Activated T-helper 17 cell treated with anti-CD3 and anti-CD28 coated beads, Interleukin-2, amount 50 U/mL, for 72 hours (primary cell): ENCODE measurements around the gene NRXN2. TPM values are rescaled to one million over a fixed set of nuclear protein-coding genes. Genes with fewer than 3 reads are reported as not detected.
"Not testable (repeated sequence)": the region's sequence is repeated elsewhere in the genome, so short reads cannot be mapped to it uniquely, and the experiment has no call there.

Source experiments
- ATAC-seq: fragments of 150-1000 bp; cut with Tn5 transposase; replicated peaks from 2 replicates; pipeline ENCODE4 v1.10.0; 2021; ENCODE audit warnings: mild to moderate bottlenecking, moderate library complexity
- H3K27ac Mint-ChIP-seq: one replicate; pipeline ENCODE4 v1.8.0; 2022; ENCODE audit warnings: mixed read lengths
- H3K27me3 Mint-ChIP-seq: one replicate; pipeline ENCODE4 v1.8.0; 2022; ENCODE audit warnings: mixed read lengths
- H3K36me3 Mint-ChIP-seq: one replicate; pipeline ENCODE4 v1.8.0; 2022; ENCODE audit warnings: low read depth, mild to moderate bottlenecking, mixed read lengths
- H3K4me1 Mint-ChIP-seq: one replicate; pipeline ENCODE4 v1.8.0; 2022; ENCODE audit warnings: mixed read lengths
- H3K4me3 Mint-ChIP-seq: one replicate; pipeline ENCODE4 v1.8.0; 2022; ENCODE audit warnings: mild to moderate bottlenecking, mixed read lengths
- H3K9me3 Mint-ChIP-seq: one replicate; pipeline ENCODE4 v1.8.0; 2022; ENCODE audit warnings: mixed read lengths
- total RNA-seq, 2 donors: library from RNA; stranded (reverse); gene quantifications; one replicate each; pipeline ENCODE4 v1.2.3, GENCODE V29; 2022

NRXN2 gene
- total RNA-seq, 2 donors from 2014 or later = 0.11 to 1.2 TPM

DNA sequence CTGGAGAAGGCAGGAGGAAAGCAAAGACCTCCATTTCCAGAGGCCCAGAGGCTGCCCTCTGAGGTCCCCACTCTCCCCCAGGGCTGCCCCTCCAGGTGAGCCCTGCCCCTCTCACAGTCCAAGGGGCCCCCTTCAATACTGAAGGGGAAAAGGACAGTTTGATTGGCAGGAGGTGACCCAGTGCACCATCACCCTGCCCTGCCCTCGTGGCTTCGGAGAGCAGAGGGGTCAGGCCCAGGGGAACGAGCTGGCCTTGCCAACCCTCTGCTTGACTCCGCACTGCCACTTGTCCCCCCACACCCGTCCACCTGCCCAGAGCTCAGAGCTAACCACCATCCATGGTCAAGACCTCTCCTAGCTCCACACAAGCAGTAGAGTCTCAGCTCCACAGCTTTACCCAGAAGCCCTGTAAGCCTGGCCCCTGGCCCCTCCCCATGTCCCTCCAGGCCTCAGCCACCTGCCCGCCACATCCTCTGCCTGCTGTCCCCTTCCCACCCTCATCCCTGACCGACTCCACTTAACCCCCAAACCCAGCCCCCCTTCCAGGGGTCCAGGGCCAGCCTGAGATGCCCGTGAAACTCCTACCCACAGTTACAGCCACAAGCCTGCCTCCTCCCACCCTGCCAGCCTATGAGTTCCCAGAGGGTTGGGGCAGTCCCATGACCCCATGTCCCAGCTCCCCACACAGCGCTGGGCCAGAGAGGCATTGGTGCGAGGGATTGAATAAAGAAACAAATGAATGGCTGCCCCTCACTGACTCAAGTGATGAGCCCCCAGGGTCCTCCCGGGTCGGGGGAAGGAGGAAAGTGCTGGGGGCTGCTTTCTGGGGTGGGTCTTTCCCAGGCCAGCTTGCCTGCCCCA lies 121.2 kb downstream of the NRXN2 start:
- no peak for ATAC-seq
- no peak overlapping the region for H3K27ac Mint-ChIP-seq
- no peaks in the 10 kb centered on the region for H3K4me1 Mint-ChIP-seq

GRCh38 chr11:64600281-64600992 lies 122.6 kb downstream of the NRXN2 start:
- ATAC-seq = no peak
- no peaks in the 10 kb centered on the region for H3K4me1 Mint-ChIP-seq
- peaks cover 7% of the 10 kb centered on the region for H3K27me3 Mint-ChIP-seq
- no peak overlapping the region for H3K4me3 Mint-ChIP-seq
- H3K9me3 Mint-ChIP-seq = no peaks in the 10 kb centered on the region
- no peaks in the 10 kb centered on the region for H3K36me3 Mint-ChIP-seq
- H3K27ac Mint-ChIP-seq = no peak overlapping the region

More for the DNA sequence above, 121.2 kb downstream of the NRXN2 start:
- Mint-ChIP-seq H3K9me3 (no peaks in the 10 kb centered on the region), H3K36me3 (no peaks in the 10 kb centered on the region), H3K27me3 (peaks cover 8% of the 10 kb centered on the region), H3K4me3 (no peak overlapping the region)

GRCh38 chr11:64599698-64600211 lies 123.2 kb downstream of the NRXN2 start:
- ATAC-seq = no peak
- Mint-ChIP-seq H3K4me3 (no peak overlapping the region), H3K36me3 (no peaks in the 10 kb centered on the region), H3K9me3 (no peaks in the 10 kb centered on the region), H3K4me1 (no peaks in the 10 kb centered on the region), H3K27me3 (peaks cover 3% of the 10 kb centered on the region), H3K27ac (no peak overlapping the region)

- Mint-ChIP-seq H3K9me3 (no peaks in the 10 kb centered on the region), H3K27me3 (no peaks in the 10 kb centered on the region), H3K4me1 (no peaks in the 10 kb centered on the region), H3K4me3 (no peak overlapping the region), H3K36me3 (no peaks in the 10 kb centered on the region), H3K27ac (no peak overlapping the region)
- no peak for ATAC-seq
Observed at GRCh38 chr11:64598797-64599697, 124.0 kb downstream of the NRXN2 start.

GRCh38 chr11:64598106-64598796 lies 124.7 kb downstream of the NRXN2 start:
- ATAC-seq = no peak
- Mint-ChIP-seq H3K36me3 (no peaks in the 10 kb centered on the region), H3K9me3 (no peaks in the 10 kb centered on the region), H3K4me3 (no peak overlapping the region), H3K27me3 (no peaks in the 10 kb centered on the region), H3K4me1 (no peaks in the 10 kb centered on the region), H3K27ac (no peak overlapping the region)

DNA sequence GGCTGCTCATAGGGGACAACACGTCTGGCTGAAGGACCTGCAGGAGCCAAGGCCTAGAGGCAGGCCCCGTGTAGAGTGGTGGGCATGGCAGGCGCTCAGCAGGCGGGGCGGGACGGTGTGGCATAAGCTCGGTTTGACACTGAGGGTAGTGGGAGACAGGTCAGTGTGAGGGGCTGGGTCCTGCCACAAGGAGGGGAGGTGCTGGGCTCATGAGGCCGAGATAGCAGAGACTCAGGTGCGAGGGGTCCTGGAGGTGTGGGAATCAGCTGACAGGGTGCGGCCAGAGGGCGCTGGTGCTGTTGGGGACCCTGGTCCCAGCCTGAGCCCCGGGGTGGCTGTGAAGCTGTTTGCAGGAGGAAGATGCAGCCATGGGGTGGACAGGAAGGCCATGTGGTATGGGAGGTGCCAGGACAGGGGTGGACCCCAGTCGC lies 125.3 kb downstream of the NRXN2 start:
- H3K36me3 Mint-ChIP-seq = no peaks in the 10 kb centered on the region
- no peak overlapping the region for H3K4me3 Mint-ChIP-seq
- ATAC-seq = no peak
- no peaks in the 10 kb centered on the region for H3K27me3 Mint-ChIP-seq
- no peaks in the 10 kb centered on the region for H3K9me3 Mint-ChIP-seq
- no peak overlapping the region for H3K27ac Mint-ChIP-seq
- no peaks in the 10 kb centered on the region for H3K4me1 Mint-ChIP-seq

DNA sequence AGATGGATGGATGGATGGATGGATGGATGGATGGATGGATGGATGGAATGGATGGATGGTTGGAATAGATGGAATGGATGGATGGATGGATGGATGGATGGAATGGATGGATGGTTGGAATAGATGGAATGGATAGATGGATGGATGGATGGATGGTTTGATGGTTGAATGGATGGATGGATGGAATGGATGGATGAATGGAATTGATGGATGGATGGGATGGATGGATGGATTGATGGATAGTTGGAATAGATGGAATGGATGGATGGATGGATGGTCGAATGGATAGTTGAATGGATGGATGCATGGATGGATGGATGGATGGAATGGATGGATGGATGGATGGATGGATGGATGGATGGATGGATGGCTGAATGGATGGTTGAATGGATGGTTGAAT lies 127.1 kb downstream of the NRXN2 start:
- H3K36me3 Mint-ChIP-seq, H3K4me1 Mint-ChIP-seq, H3K27me3 Mint-ChIP-seq, H3K27ac Mint-ChIP-seq, ATAC-seq, H3K4me3 Mint-ChIP-seq, H3K9me3 Mint-ChIP-seq: not testable (repeated sequence)

- Mint-ChIP-seq H3K4me1 (no peaks in the 10 kb centered on the region), H3K27ac (no peak overlapping the region), H3K36me3 (no peaks in the 10 kb centered on the region), H3K9me3 (peaks cover 2% of the 10 kb centered on the region), H3K4me3 (no peak overlapping the region), H3K27me3 (peaks cover 2% of the 10 kb centered on the region)
- no peak for ATAC-seq
Observed at GRCh38 chr11:64594159-64594939, 128.6 kb downstream of the NRXN2 start.

DNA sequence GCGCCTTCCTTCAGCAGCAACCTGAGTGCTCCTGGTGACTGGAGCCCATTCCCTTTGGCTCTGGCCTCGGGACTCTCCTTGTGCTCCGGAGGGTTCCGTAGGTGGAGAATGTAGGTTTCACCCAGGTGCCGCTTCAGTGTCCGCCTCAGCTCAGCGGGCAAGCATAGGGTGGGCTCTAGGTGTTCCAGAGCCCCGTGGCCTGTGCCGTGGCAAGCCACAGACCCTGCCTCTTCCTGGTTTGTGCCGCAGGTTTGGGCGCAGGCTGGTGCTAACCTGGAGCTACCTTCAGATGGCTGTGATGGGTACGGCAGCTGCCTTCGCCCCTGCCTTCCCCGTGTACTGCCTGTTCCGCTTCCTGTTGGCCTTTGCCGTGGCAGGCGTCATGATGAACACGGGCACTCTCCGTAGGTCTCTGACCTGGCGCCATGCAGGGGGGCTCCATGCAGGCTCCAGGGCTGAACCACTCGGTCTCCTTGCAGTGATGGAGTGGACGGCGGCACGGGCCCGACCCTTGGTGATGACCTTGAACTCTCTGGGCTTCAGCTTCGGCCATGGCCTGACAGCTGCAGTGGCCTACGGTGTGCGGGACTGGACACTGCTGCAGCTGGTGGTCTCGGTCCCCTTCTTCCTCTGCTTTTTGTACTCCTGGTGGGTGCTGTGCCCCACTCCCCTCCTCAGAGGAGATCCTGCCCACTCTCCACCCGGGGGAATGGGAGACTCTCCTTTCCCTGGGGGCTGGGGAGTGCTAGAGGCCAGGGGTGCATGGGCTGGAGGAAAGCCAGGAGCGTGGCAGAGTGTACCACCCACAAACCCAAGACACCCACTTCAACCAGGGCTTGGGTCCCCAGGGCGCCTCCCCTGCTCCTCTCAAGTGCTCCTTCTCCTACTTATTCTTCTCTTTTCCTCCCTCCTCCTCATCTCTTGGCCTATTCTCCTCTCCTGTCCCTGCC lies 129.6 kb downstream of the NRXN2 start:
- Mint-ChIP-seq H3K4me3 (no peak overlapping the region), H3K27ac (no peak overlapping the region), H3K27me3 (peaks cover 7% of the 10 kb centered on the region), H3K36me3 (no peaks in the 10 kb centered on the region), H3K4me1 (no peaks in the 10 kb centered on the region), H3K9me3 (peaks cover 7% of the 10 kb centered on the region)
- no peak for ATAC-seq

- no peaks in the 10 kb centered on the region for H3K36me3 Mint-ChIP-seq
- peaks cover 14% of the 10 kb centered on the region for H3K9me3 Mint-ChIP-seq
- no peak overlapping the region for H3K4me3 Mint-ChIP-seq
- ATAC-seq = no peak
- H3K27ac Mint-ChIP-seq = no peak overlapping the region
- peaks cover 15% of the 10 kb centered on the region for H3K27me3 Mint-ChIP-seq
- no peaks in the 10 kb centered on the region for H3K4me1 Mint-ChIP-seq
Observed at GRCh38 chr11:64592656-64593055, 130.3 kb downstream of the NRXN2 start.

DNA sequence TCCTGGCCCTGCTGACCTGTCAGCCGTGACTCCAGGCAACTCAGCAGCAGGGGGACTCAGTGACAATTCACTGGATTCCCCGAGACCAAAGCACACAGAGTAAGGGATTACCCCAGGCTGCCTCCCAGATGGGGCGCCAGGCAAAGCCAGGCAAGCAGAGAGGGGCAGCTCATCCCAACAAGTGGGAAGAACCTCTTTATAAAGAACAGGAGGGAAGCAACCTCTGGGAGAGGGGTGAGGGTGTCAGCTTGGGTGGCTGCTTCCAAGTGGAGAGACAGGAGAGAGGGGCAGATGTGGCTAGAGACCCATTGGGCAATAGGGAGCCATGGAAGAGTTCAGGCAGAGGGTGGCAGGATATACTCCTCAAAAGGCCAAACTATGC lies 130.8 kb downstream of the NRXN2 start:
- Mint-ChIP-seq H3K9me3 (peaks cover 14% of the 10 kb centered on the region), H3K36me3 (no peaks in the 10 kb centered on the region), H3K27me3 (peaks cover 15% of the 10 kb centered on the region), H3K4me3 (no peak overlapping the region), H3K27ac (no peak overlapping the region), H3K4me1 (no peaks in the 10 kb centered on the region)
- no peak for ATAC-seq
